Fibroblast of skin of scalp (primary cell): ENCODE data around the gene TTBK1.
A peak's percentile ranks its signal among the peaks of the same experiment; 100 is the strongest.

Experiments used
- DNase-seq: peaks from one replicate; pipeline ENCODE4 v3.0.0-alpha.2; 2013

TTBK1 gene

DNA sequence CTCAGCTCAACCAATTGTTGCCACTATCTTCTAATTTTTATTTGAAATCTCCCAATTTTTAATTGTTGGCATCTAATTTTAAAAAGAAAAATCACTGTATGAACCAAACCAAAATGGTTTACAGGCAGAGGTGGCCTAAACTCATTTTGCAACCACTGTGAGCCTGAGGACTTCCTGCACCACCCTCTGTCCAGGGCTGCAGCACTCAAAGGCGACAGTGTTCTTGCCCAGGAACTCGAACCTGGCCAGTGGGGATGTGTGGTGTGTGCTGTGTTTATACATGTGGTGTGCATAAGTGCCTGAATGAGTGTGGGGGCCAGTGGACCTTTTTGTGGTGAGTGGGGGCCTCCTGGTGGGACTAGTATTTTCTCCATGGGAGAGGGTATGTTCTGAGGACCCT lies 30.4 kb downstream of the TTBK1 start:
- DNase-seq: no peak

DNA sequence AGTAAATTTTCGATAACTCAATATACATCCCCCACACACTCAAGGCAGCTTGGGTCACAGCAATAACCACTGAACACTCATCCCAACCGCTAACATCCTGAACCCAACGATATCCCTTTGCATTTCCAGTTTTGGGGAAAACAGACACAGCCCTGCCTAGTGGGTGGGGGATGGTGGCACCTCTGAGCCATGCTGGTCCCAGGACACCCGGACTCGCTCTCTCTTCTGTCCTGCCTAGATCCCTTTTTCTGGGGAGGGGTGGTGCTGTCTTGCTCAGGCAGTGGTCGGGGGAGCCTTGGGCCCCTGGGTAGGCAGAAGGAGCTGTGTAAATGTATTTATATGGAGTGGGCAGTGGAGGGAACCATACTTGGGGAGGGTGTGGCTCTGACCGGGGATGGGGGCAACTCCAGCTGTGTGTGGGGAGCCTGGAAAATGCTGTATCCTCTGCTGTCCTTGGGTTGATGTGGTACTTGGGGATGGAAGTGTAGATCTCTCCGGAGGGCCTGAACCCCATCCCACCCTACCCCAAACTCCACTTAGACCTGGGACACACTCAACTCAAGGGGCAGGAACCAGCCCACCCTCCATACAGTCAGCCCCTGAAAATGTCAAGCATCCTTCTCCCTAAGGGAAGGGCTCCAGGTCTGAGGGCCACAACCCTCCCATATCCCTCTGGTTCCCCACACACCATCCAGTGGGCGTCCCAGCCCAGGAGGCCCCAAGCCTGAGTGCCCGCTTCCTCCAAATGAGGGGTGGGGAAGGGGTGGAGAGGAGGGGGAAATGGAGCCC lies 31.0 kb downstream of the TTBK1 start:
- DNase-seq: no peak

DNA sequence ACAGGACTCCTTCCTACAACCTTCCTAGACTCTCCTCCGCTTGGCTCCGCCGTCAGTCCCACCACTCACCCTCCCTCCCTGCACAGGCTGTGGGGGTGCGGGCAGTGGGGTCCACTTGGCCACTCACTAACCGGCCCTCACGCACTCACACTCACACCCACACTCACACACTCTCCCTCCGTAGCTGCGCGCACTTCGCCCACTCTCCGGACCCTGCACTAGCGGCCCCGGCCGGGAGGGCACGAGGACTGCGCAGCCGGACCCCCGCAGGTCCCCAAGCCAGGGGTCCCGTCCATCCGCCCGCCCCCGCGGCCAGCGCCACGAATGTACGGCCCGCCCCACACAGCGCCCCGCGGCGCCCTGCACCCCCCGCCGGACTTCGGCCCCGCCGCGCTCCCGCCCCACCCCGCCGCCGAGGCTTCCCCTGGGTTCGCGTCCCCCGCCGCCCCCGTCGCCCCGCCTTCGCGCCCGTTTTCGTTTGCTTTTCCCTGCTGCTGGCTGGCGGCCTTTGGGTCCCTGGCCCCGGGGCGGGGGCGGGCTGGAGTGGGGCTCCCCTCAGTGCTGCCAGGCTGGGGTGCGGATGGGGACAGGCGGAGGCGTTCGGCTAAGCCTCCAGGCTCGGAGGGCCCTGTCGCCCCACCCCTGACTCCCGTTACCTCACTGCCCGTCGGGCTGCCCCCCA lies 31.8 kb downstream of the TTBK1 start:
- no peak for DNase-seq

DNA sequence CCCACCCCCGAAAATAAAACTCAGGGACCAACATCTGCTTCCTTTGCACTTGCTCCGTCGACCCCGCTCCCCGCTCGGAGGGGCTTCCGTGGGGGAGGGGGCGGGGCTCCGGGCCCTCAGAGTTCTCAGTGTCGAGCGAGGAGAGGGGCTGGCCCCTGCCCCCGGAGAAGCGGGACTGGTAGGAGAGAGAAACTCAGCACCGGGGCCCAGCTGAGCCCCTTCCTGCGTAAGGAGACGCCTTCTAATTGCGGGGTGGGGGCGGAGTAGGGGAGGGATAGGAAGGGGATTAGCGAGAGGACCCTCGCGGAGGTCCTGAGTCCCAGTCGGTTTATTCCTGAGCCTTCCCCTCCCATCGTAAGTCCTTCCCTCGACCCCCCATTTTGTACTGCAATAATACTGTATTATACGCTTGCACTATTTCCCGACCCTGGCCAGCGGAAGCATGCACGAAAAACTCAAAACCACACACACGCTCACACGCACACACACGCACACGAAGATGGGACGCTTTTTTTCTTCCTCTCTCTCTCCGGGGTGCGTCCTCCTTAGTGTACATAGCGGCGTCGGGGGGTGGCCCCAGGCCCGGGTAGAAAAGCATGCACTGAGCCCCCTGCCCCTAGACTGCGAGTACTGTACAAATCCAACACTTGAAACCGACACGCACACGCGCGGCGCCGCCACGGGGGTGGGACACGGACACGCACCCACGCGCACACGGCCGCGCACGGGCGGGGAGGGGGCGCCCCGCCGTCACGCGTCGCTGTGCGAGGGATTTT lies 32.7 kb downstream of the TTBK1 start:
- DNase-seq: no peak

DNA sequence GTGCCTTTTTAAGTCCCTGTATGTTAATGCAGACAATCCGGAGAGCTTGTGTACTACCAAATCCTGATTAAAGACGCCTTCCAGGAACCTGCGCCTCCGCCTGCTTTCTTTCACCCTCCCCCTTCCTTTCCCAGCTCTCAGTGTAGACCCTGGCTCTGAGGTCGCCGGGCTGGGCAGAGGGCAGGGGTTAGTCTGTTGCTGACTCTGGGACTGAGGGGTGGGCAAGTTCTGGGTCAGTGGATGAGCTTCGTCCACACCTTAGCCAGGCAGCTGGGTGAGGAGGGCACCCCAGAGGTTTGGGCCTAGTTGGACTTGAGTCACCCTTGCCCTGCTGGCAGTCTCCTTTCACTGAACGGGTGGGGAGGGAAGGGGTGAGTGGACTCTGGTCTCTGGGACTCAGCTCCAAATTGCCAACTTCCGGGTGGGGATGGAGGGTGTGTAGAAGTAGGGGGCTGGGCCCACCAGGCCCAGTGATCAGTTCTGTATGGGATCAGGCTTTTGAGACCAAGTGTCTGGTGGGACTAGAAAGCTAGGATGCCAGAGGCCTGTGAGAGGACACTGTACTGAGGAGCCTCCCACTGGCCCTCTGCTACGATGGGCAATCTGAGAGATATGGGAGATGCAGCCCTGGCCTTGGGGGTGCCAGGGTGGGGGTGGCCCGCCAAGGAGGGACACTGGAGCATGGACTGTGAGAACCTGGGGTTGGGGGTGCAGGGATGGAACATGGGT lies 33.5 kb downstream of the TTBK1 start:
- no peak for DNase-seq

DNA sequence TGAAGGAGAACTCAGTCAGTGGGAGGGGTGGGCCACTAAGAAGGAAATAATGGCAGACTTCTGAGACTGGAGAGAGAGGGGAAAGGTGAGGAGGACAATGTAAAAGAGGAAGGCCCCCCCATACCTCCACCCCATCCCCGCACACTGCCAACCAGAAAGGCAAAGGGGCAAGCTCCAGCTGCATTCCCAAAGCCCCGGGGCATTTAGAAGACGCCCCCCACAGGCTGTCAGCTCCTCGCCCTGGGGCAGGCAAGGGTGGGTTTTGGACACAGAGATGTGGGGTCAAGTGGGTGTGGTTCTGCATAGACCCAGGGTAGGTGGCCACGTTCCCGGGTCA lies 34.0 kb downstream of the TTBK1 start:
- DNase-seq: no peak

DNA sequence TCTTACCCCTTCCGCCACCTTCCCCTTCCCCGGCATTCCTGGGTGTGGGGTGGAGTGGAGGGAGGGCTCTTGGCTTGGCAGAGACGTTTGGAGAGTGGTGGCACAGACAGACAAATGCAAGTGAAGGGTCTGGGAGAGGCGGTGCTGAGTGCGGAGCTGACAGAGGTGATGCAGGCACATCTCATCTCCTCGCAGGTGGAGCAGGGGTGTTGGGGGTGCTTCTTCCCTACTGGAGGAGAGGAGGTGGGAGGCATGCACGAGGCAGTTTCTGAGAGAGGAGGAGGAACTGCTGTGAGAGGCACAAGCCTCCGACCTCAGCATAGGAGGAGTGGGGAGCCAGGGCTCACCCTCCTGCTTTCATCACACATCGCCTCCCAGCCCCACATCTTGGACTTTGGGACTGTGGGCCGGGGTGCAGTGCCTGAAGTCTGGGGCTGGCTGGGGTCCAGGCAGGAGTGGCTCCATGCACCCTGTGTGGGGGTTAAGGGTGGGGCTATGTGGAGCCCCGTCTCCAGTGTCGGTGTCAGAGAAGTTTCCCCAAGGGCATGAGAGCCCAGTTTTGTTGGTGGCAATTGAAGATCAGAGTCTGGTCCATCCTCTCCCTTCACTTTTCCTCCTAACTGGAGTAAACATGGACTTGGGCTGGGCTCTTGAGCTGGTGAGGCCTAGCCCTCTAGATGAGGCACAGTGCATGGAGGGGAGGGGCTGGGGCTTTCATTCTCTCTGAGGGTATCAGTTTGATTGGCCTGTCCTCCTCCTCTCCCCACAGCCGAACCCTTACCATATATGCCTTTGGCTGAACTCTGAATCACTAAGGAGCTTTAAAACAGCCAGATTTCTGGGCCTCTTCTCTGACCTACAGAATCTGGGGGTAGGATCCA lies 34.6 kb downstream of the TTBK1 start:
- DNase-seq: peak; percentile 49

DNA sequence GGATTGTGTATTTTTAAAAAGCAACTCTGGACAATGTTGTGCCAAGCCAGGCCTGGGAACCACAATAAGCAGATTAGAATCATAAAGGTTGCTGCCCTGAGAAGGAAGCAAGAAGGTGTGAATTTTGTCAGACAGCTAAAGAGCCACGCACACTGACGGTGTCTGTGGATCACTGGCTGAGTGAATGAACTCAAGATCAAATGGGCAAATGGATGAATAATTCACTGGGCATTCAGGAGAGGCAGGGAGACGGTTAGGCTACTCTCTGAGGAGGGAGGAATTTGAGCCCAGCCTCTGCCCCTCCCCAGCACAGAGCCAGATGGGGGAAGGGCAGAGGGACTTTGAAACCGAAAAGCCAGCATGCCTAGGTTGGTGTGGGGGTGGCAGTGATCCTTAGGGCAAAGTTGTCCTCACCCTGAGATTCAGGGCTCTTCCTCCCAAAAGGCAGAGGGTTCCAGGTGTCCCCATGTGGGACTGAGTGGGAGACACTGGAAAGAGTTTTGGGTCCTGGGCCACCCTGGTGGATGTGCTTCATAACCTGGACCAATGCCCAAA lies 35.3 kb downstream of the TTBK1 start:
- peak; percentile 66 for DNase-seq

DNA sequence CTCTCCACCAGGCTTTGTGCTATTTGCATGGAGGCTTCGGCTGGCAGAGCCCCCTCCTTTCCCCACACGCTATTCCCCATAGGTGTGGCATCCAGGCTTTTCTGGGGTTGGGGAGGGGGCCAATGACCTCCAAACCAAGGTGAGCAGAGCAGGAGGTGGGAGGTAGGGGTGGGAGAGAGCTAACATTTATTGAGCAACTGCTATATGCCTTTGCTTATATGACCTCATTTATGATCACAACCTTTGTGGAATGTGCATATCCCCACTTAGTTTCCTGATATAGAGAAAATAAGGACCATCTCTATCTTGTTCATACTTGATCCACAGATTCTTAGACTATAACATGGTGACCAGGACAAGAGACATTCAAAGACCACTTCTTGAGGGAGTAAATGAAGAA lies 37.0 kb downstream of the TTBK1 start:
- no peak for DNase-seq

DNA sequence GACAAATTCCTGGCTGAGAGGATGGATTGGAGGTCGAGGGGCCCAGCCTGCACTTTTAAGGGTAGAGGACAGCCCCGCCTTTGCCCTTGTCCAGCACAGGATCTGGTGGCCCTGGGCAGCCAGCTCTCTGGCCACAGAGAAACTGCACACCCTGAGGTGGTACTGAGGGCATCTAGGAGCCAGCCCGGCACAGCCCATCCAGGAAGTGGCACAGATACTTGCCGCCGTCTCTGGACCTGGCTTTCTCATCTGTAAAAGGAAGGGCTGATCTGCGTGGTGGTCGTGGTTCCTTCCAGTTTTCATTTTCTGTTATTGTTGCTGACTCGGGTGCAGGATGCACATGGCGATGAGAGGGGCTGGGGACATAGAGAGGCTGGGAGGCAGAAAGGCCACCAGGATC lies 38.8 kb downstream of the TTBK1 start:
- DNase-seq: no peak

DNA sequence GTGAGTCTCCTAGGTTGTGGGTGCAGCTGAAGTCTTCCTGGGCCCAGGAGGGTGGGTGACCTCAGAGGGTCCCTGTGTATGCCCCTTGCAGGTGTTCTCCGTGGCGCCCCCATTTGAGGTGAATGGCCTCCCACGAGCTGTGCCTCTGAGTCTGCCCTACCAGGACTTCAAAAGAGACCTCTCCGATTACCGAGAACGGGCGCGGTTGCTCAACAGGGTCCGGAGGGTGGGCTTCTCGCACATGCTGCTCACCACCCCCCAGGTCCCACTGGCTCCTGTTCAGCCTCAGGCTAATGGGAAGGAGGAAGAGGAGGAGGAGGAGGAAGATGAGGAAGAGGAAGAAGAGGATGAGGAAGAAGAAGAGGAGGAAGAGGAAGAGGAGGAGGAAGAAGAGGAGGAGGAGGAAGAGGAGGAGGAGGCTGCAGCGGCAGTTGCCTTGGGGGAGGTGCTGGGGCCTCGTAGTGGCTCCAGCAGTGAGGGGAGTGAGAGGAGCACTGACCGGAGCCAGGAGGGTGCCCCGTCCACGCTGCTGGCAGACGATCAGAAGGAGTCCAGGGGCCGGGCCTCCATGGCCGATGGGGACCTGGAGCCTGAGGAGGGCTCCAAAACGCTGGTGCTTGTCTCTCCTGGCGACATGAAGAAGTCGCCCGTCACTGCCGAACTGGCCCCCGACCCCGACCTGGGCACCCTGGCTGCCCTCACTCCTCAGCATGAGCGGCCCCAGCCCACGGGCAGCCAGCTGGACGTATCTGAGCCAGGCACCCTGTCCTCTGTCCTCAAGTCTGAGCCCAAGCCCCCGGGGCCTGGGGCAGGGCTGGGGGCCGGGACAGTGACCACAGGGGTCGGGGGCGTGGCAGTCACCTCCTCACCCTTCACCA lies 39.6 kb downstream of the TTBK1 start:
- no peak for DNase-seq

DNA sequence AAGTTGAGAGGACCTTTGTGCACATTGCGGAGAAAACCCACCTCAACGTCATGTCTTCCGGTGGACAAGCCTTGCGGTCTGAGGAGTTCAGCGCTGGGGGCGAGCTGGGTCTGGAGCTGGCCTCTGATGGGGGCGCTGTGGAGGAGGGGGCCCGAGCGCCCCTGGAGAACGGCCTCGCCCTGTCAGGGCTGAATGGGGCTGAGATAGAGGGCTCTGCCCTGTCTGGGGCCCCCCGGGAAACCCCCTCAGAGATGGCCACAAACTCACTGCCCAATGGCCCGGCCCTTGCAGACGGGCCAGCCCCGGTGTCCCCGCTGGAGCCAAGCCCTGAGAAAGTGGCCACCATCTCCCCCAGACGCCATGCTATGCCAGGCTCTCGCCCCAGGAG lies 40.2 kb downstream of the TTBK1 start:
- no peak for DNase-seq

DNA sequence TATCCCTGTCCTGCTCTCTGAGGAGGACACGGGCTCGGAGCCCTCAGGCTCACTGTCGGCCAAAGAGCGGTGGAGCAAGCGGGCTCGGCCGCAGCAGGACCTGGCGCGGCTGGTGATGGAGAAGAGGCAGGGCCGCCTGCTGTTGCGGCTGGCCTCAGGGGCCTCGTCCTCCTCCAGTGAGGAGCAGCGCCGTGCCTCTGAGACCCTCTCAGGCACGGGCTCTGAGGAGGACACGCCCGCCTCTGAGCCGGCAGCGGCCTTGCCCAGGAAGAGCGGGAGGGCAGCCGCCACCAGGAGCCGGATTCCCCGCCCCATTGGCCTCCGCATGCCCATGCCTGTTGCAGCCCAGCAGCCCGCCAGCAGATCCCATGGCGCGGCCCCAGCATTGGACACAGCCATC lies 40.6 kb downstream of the TTBK1 start:
- DNase-seq: no peak

DNA sequence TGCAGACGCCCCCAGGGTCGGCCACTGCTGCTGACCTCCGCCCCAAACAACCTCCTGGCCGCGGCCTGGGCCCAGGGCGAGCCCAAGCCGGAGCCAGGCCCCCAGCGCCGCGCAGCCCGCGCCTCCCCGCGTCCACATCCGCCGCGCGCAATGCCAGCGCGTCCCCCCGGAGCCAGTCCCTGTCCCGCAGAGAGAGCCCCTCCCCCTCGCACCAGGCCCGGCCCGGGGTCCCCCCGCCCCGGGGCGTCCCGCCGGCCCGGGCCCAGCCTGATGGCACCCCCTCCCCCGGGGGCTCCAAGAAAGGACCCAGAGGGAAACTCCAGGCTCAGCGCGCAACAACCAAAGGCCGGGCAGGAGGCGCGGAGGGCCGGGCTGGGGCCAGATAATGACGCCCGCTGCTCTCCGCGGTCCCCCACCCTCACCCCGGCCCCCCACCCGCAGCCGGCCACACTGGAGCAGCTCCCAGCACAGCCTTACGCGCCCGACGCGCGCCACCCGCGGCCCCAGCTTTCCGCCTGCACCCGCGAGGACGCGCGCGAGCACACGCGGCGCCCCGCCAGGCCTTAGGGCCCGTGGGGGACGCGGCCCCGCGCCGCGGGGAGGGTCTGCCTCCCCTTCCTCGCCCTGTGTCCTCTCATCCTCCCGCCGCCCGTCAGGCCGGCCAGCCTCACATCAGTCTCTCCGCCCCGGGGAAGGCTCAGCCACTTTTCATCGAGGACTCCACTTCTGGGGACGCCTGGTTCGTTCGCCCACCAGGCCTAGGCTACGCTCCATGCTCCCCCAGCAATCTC lies 41.9 kb downstream of the TTBK1 start:
- no peak for DNase-seq

DNA sequence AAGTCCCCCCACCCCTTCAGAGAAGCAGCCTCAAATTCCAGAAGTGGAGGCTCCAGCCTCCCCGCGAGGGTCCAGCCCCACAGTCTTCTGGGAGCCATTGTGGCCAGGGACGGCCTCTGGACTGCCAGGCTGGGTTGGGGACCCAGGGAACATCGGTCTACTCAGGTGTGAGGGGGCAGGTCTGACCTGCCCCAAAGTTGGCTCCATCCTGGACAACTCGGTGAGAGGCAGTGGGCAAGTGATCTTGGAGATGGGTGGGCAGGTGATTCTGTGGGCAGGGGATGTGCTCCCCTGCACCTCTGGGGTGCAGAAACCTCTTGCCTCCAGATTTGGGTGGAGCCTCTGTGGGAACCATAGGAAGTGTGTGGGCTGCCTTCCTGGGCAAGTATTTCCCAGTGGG lies 42.6 kb downstream of the TTBK1 start:
- DNase-seq: no peak

DNA sequence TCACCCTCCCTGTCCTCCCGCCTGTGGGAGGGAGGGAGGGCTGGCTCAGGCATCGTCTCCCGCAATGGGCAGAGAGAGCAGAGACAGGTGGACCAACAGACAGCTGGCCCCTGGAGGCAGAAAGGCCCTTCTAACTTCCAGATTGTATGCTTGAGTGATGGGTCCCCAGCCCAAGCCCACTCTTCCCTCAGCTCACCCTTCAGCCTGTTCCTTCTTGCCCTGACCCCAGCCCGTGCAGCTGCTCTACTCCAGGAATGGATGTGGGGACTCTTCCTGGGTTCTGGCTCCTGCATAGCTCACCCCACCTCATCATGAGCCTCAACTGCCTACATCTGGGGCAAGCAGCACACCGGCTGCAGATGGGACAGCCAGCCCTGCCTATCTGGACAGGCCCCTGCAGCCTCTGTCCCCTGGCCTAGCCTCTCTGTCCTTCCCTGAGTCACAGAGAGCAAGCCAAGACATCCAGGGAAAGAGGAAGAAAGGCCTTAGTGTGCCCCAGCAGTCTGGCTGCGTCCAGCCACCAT lies 43.2 kb downstream of the TTBK1 start:
- DNase-seq: no peak

DNA sequence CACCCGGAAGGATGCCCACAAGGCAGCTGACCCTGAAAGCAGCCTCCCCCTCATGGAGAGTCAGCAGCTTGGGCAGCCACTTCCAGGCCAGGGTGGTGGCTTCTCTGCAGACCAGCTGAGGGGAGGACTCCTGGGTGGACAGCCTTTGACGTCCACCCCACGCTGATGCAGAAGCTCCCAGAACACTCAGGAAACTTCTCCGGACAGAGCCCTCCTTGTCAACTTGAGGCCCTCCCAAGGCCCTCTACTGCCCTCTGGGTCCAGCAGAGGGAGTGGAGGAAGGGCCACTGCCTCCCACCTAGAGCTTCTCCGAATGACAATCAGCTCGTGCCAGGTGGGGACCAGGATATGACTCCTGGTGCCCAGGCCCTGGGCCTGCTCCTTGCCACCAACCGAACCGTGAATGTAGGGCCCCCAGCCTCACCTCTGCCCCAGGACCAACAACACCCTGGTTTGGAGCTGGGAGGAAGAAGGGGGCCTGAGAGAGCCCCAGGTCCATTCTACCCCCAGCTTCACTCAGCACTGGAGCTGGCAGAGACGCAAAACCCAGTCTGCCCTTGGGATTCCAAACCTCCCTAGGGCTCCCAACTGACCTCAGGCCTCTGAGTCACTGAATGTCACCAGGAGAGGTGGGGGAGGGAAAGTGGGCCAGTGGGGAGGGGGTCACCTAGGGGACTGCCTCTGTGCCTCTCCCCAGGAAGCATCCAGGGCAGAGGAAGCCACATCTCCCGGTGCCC lies 43.9 kb downstream of the TTBK1 start:
- no peak for DNase-seq

DNA sequence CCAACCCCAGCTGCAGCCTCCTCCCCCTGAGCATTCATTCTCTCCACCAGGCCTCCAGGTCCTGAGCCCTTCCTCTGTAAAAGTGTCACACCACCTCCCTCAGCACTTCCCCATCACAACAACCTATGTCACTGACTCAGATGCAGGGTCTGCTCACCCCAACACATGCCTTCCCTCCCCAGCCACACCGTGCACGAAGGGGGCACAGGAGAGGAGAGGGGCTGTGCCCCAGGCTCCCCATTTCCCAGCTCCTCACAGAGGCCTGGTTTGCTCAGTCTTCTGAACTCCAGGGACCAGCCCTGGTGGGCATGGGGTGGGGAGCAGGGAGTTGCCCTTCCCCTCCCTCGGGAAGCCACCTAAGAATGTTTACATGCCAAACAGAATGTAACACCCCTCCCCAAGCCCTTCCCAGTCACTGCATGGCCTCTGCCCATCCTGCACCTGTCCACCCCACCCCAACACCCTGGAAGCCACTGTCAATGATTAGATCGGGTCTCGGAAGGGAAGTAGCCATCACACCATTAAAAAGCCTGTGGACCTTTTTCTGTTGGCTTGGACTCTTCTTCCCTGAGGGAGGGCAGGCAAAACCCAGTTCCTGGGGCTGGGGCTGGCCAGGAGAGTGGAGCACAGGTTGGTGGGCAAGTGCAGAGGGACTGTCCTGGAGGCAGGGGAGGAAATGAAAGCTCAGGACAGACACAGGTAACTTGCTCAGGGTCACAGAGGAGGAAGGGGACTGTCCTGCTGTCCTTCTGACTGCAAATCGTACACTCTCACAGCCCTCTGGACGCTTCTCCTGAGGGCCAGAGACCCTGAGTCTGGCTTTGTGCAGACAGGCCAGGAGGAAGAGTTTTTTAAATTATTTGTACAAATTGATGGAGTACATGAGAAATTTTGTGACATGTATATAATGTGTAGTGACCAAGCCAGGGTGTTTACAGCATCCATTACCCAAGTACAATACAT lies 44.7 kb downstream of the TTBK1 start:
- no peak for DNase-seq
